Astrocyte (in vitro differentiated cells and primary cell): Measurements from ENCODE around the gene SEC23B. TPM values are rescaled to one million over a fixed set of nuclear protein-coding genes. Genes with fewer than 3 reads are reported as not detected.

Experiments used
- DNase-seq: peaks from one replicate; pipeline ENCODE4 v3.0.0-alpha.2; 2010; ENCODE audit warnings: low read depth
- FAIRE-seq: peaks from 2 replicates; lab custom pipeline; 2011; peaks lifted over from hg19 to GRCh38; lab: Jason Lieb, UNC
- H2AFZ ChIP-seq: 2 replicates; pipeline ENCODE4 v1.6.0; 2012; ENCODE audit warnings: low read depth, low read length, inconsistent platforms
- H3K27ac ChIP-seq: 2 replicates; pipeline ENCODE4 v1.5.1; 2011; ENCODE audit warnings: low read depth, low read length, inconsistent platforms
- H3K27me3 ChIP-seq: 2 replicates; pipeline ENCODE4 v1.6.0; 2011; ENCODE audit warnings: low read length, inconsistent platforms; ENCODE audit not compliant: insufficient read depth
- H3K36me3 ChIP-seq: 2 replicates; pipeline ENCODE4 v1.5.1; 2011; ENCODE audit warnings: low read length, inconsistent platforms; ENCODE audit not compliant: insufficient read depth
- H3K4me1 ChIP-seq: 2 replicates; pipeline ENCODE4 v1.5.1; 2011; ENCODE audit warnings: low read length, inconsistent platforms; ENCODE audit not compliant: insufficient read depth
- H3K4me2 ChIP-seq: 2 replicates; pipeline ENCODE4 v1.6.0; 2012; ENCODE audit warnings: low read length, inconsistent platforms
- H3K4me3 ChIP-seq: 2 replicates; pipeline ENCODE4 v1.5.1; 2011; ENCODE audit warnings: low read depth, mild to moderate bottlenecking, low read length, inconsistent platforms; ENCODE audit not compliant: insufficient read depth
- H3K79me2 ChIP-seq: 2 replicates; pipeline ENCODE4 v1.6.0; 2012; ENCODE audit warnings: mild to moderate bottlenecking, low read length, inconsistent platforms; ENCODE audit not compliant: insufficient read depth
- H3K9ac ChIP-seq: 2 replicates; pipeline ENCODE4 v1.6.0; 2012; ENCODE audit warnings: mild to moderate bottlenecking, low read length, inconsistent platforms
- H3K9me3 ChIP-seq: 2 replicates; pipeline ENCODE4 v1.5.1; 2012; ENCODE audit warnings: low read depth, mild to moderate bottlenecking, low read length, inconsistent platforms; ENCODE audit not compliant: insufficient read depth
- H4K20me1 ChIP-seq: 2 replicates; pipeline ENCODE4 v1.6.0; 2012; ENCODE audit warnings: low read length, inconsistent platforms; ENCODE audit not compliant: insufficient read depth
- H3K27ac Mint-ChIP-seq: one replicate; pipeline ENCODE4 v1.8.0; 2021; ENCODE audit warnings: mild to moderate bottlenecking, mixed read lengths; ENCODE audit not compliant: unreplicated experiment
- H3K27me3 Mint-ChIP-seq: one replicate; pipeline ENCODE4 v1.8.0; 2021; ENCODE audit warnings: low read depth, mixed read lengths; ENCODE audit not compliant: unreplicated experiment
- H3K36me3 Mint-ChIP-seq: one replicate; pipeline ENCODE4 v1.8.0; 2021; ENCODE audit warnings: low read depth, mixed read lengths; ENCODE audit not compliant: unreplicated experiment
- H3K4me1 Mint-ChIP-seq: one replicate; pipeline ENCODE4 v1.8.0; 2021; ENCODE audit warnings: low read depth, mixed read lengths; ENCODE audit not compliant: unreplicated experiment
- H3K4me3 Mint-ChIP-seq: one replicate; pipeline ENCODE4 v1.8.0; 2021; ENCODE audit warnings: mild to moderate bottlenecking, moderate library complexity, mixed read lengths; ENCODE audit not compliant: unreplicated experiment
- H3K9me3 Mint-ChIP-seq: one replicate; pipeline ENCODE4 v1.8.0; 2021; ENCODE audit warnings: mild to moderate bottlenecking, mixed read lengths; ENCODE audit not compliant: unreplicated experiment
- CTCF ChIP-seq: IDR thresholded peaks from 2 replicates; pipeline ENCODE4 v1.5.1; 2011; ENCODE audit warnings: low read depth, mild to moderate bottlenecking, inconsistent platforms, low read length, moderate library complexity; ENCODE audit not compliant: insufficient read depth
- EZH2 ChIP-seq: IDR thresholded peaks from 2 replicates; pipeline ENCODE4 v1.6.1; 2012; ENCODE audit warnings: mild to moderate bottlenecking, low read length, inconsistent platforms; ENCODE audit not compliant: insufficient read depth
- total RNA-seq: library from RNA; stranded (reverse); gene quantifications from 2 replicates; pipeline ENCODE4 v1.2.1, GENCODE V29; 2021

SEC23B gene
- total RNA-seq, 1 donor from 2014 or later, result 61.5 TPM

GRCh38 chr20:18506744-18507143 is 996 bp upstream of the SEC23B start:
- H2AFZ ChIP-seq, result peak overlapping the region; percentile 95
- peaks cover 6% of the 10 kb centered on the region for H3K27me3 ChIP-seq
- peaks cover 8% of the 10 kb centered on the region for H3K4me1 ChIP-seq
- H3K4me3 ChIP-seq, result peak overlapping the region; percentile 93
- Mint-ChIP-seq H3K36me3 (peaks cover 2% of the 10 kb centered on the region), H3K4me1 (peaks cover 9% of the 10 kb centered on the region), H3K27me3 (no peaks in the 10 kb centered on the region), H3K4me3 (peak overlapping the region; percentile 100), H3K9me3 (no peaks in the 10 kb centered on the region), H3K27ac (peak overlapping the region; percentile 99)
- TF ChIP-seq CTCF, result no peak
- no peak for TF ChIP-seq EZH2
- H3K79me2 ChIP-seq, result peaks cover 32% of the 10 kb centered on the region
- no peaks in the 10 kb centered on the region for H3K9me3 ChIP-seq
- no peaks in the 10 kb centered on the region for H4K20me1 ChIP-seq
- FAIRE-seq (no peak), DNase-seq (no peak)
- H3K9ac ChIP-seq, result peak overlapping the region; percentile 88
- peak overlapping the region; percentile 95 for H3K4me2 ChIP-seq
- peaks cover 18% of the 10 kb centered on the region for H3K36me3 ChIP-seq
- peak overlapping the region; percentile 96 for H3K27ac ChIP-seq

- Histone ChIP-seq H3K4me2 (no peak overlapping the region), H3K4me1 (peaks cover 8% of the 10 kb centered on the region), H3K4me3 (no peak overlapping the region), H3K27ac (no peak overlapping the region), H3K27me3 (no peaks in the 10 kb centered on the region), H2AFZ (no peak overlapping the region), H4K20me1 (peaks cover 8% of the 10 kb centered on the region), H3K36me3 (peaks cover 38% of the 10 kb centered on the region), H3K79me2 (peaks cover 34% of the 10 kb centered on the region), H3K9ac (no peak overlapping the region), H3K9me3 (no peaks in the 10 kb centered on the region)
- no peaks in the 10 kb centered on the region for H3K9me3 Mint-ChIP-seq
- no peaks in the 10 kb centered on the region for H3K27me3 Mint-ChIP-seq
- no peak overlapping the region for H3K4me3 Mint-ChIP-seq
- H3K4me1 Mint-ChIP-seq, result peaks cover 9% of the 10 kb centered on the region
- FAIRE-seq (no peak), DNase-seq (no peak)
- peaks cover 6% of the 10 kb centered on the region for H3K36me3 Mint-ChIP-seq
- no peak overlapping the region for H3K27ac Mint-ChIP-seq
- no peak for TF ChIP-seq CTCF
Observed at GRCh38 chr20:18511571-18511970, 3.8 kb downstream of the SEC23B start.

- TF ChIP-seq EZH2, result no peak
- no peak for TF ChIP-seq CTCF
- peaks cover 38% of the 10 kb centered on the region for H3K36me3 ChIP-seq
- no peaks in the 10 kb centered on the region for H3K9me3 Mint-ChIP-seq
Observed at GRCh38 chr20:18513208-18513607, 5.5 kb downstream of the SEC23B start.

More at GRCh38 chr20:18513208-18513607, 5.5 kb downstream of the SEC23B start:
- Mint-ChIP-seq H3K36me3 (peaks cover 6% of the 10 kb centered on the region), H3K4me3 (no peak overlapping the region), H3K27ac (no peak overlapping the region), H3K27me3 (no peaks in the 10 kb centered on the region), H3K4me1 (peaks cover 9% of the 10 kb centered on the region)
- H3K27ac ChIP-seq, result no peak overlapping the region
- no peak overlapping the region for H3K4me3 ChIP-seq
- H4K20me1 ChIP-seq, result peaks cover 8% of the 10 kb centered on the region
- no peak overlapping the region for H2AFZ ChIP-seq
- H3K27me3 ChIP-seq, result no peaks in the 10 kb centered on the region
- DNase-seq, result no peak
- H3K4me1 ChIP-seq, result peaks cover 3% of the 10 kb centered on the region
- no peak overlapping the region for H3K4me2 ChIP-seq
- H3K9me3 ChIP-seq, result no peaks in the 10 kb centered on the region
- peaks cover 38% of the 10 kb centered on the region for H3K79me2 ChIP-seq
- no peak for FAIRE-seq
- no peak overlapping the region for H3K9ac ChIP-seq
